SK-N-SH (cell line): ENCODE results near the gene MEIS1. TPM values are rescaled to one million over a fixed set of nuclear protein-coding genes. Genes with fewer than 3 reads are reported as not detected.

Source experiments
- CTCF ChIA-PET: fragments of 300-600, 350-600 bp; formaldehyde crosslinking; extraction: SDS; loops from one replicate; lab custom pipeline; 2021; lab: Yijun Ruan, JAX
- POLR2A ChIA-PET: fragments of 350-600 bp; sonication (Branson Sonifier 250); formaldehyde crosslinking; extraction: SDS; loops from one replicate; lab custom pipeline; 2020; ENCODE audit warnings: antibody characterized with exemption, inconsistent platforms; lab: Yijun Ruan, JAX
- DNase-seq: peaks from one replicate; pipeline ENCODE4 v3.0.0; 2012
- H2AFZ ChIP-seq: fragments of 200-600 bp; sonication (generic); 2 replicates; pipeline ENCODE4 v1.8.1; 2016; ENCODE audit warnings: antibody characterized with exemption, mild to moderate bottlenecking, low read depth
- H3F3A ChIP-seq: fragments of 200-600 bp; sonication (generic); replicated peaks from 2 replicates; pipeline ENCODE3; 2016; ENCODE audit warnings: antibody characterized with exemption, mild to moderate bottlenecking; ENCODE audit not compliant: insufficient read depth
- H3K27ac ChIP-seq, 2 experiments: fragments of 200-500 bp in 1 of 2; fragments of 200-600 bp in 1 of 2; sonication (Bioruptor generic) in 1 of 2; sonication (generic), shearing (Covaris generic) in 1 of 2; 2 replicates each; pipeline versions ENCODE4 v1.5.1 to v1.6.1; 2014 to 2016; ENCODE audit warnings: low read depth in 2 of 2, inconsistent platforms in 1 of 2, low read length in 1 of 2, mild to moderate bottlenecking in 1 of 2, mixed read lengths in 1 of 2
- H3K27me3 ChIP-seq: fragments of 200-600 bp; sonication (generic), shearing (Covaris generic); 2 replicates; pipeline ENCODE4 v1.6.1; 2016; ENCODE audit warnings: mixed run types; ENCODE audit not compliant: insufficient read depth
- H3K36me3 ChIP-seq, 2 experiments: fragments of 200-500 bp in 1 of 2; fragments of 200-600 bp in 1 of 2; sonication (Bioruptor generic) in 1 of 2; sonication (generic) in 1 of 2; replicated peaks in 1 of 2; 2 replicates each; pipeline versions ENCODE3 to v1.5.1; 2014 to 2016; ENCODE audit warnings: low read length in 1 of 2, mild to moderate bottlenecking in 1 of 2; ENCODE audit not compliant: insufficient read depth in 2 of 2, control insufficient read depth in 1 of 2
- H3K4me1 ChIP-seq, 2 experiments: fragments of 200-500 bp in 1 of 2; fragments of 200-600 bp in 1 of 2; sonication (Bioruptor generic) in 1 of 2; sonication (generic), shearing (Covaris generic) in 1 of 2; 2 replicates each; pipeline versions ENCODE4 v1.5.1 to v1.6.1; 2014 to 2016; ENCODE audit warnings: low read depth in 1 of 2, low read length in 1 of 2, mixed run types in 1 of 2; ENCODE audit not compliant: insufficient read depth in 2 of 2, control insufficient read depth in 1 of 2
- H3K4me2 ChIP-seq: fragments of 200-600 bp; sonication (generic), shearing (Covaris generic); 2 replicates; pipeline ENCODE4 v1.6.1; 2017; ENCODE audit warnings: mixed run types
- H3K4me3 ChIP-seq, 2 experiments: fragments of 200-500 bp in 1 of 2; fragments of 200-600 bp in 1 of 2; sonication (Bioruptor generic) in 1 of 2; sonication (generic), shearing (Covaris generic) in 1 of 2; 2 replicates each; pipeline versions ENCODE4 v1.5.1 to v1.8.1; 2014 to 2016; ENCODE audit warnings: low read depth in 2 of 2, inconsistent platforms in 1 of 2, low read length in 1 of 2, mild to moderate bottlenecking in 1 of 2, mixed read lengths in 1 of 2, moderate library complexity in 1 of 2
- H3K79me2 ChIP-seq: fragments of 200-600 bp; sonication (generic); 2 replicates; pipeline ENCODE4 v1.8.1; 2017; ENCODE audit warnings: mild to moderate bottlenecking; ENCODE audit not compliant: insufficient read depth
- H3K9ac ChIP-seq: fragments of 200-600 bp; sonication (generic); 2 replicates; pipeline ENCODE4 v1.6.1; 2017; ENCODE audit warnings: mixed run types
- H3K9me2 ChIP-seq: fragments of 200-600 bp; sonication (generic); 2 replicates; pipeline ENCODE4 v1.6.1; 2017; ENCODE audit warnings: mixed run types
- H3K9me3 ChIP-seq: fragments of 200-600 bp; sonication (generic); 2 replicates; pipeline ENCODE4 v1.6.1; 2017; ENCODE audit warnings: mixed run types, mild to moderate bottlenecking, moderate library complexity
- H4K20me1 ChIP-seq: fragments of 200-600 bp; sonication (generic); 2 replicates; pipeline ENCODE4 v1.6.1; 2017; ENCODE audit warnings: mild to moderate bottlenecking, mixed run types; ENCODE audit not compliant: insufficient read depth
- CHD2 ChIP-seq: fragments of 150-350 bp; IDR thresholded peaks from 2 replicates; pipeline ENCODE4 v1.6.1; 2018; ENCODE audit warnings: low read length; ENCODE audit not compliant: partially characterized antibody
- ELF1 ChIP-seq: IDR thresholded peaks from 2 replicates; pipeline ENCODE4 v1.4.0; 2012
- EZH2phosphoT487 ChIP-seq: fragments of 200-600 bp; sonication (generic); IDR thresholded peaks from 2 replicates; pipeline ENCODE4 v1.6.1; 2017; ENCODE audit warnings: low read depth, mixed run types, mild to moderate bottlenecking, antibody characterized with exemption, moderate library complexity, borderline replicate concordance
- FOSL2 ChIP-seq: IDR thresholded peaks from 2 replicates; pipeline ENCODE4 v1.4.0; 2012; ENCODE audit warnings: low read depth, mild to moderate bottlenecking, moderate library complexity, borderline replicate concordance
- FOXJ3 ChIP-seq: sonication (generic); formaldehyde crosslinking; IDR thresholded peaks from 2 replicates; pipeline ENCODE4 v1.5.1; 2020; ENCODE audit warnings: mild to moderate bottlenecking, missing genetic modification reagents
- GABPA ChIP-seq: IDR thresholded peaks from 2 replicates; pipeline ENCODE4 v1.4.0; 2012; ENCODE audit warnings: low read depth, mild to moderate bottlenecking
- JUND ChIP-seq: IDR thresholded peaks from 2 replicates; pipeline ENCODE4 v1.4.0; 2012
- MXI1 ChIP-seq: IDR thresholded peaks from 2 replicates; pipeline ENCODE4 v1.6.1; 2012; ENCODE audit warnings: mild to moderate bottlenecking, low read depth, low read length, improper control_type of control experiment
- POLR2AphosphoS5 ChIP-seq: IDR thresholded peaks from 2 replicates; pipeline ENCODE4 v1.6.1; 2012; ENCODE audit warnings: low read depth, low read length
- RAD21 ChIP-seq: IDR thresholded peaks from 2 replicates; pipeline ENCODE4 v1.6.1; 2012; ENCODE audit warnings: mild to moderate bottlenecking, low read length
- RCOR1 ChIP-seq: fragments of 150-350 bp; IDR thresholded peaks from 2 replicates; pipeline ENCODE4 v1.6.1; 2017; ENCODE audit warnings: antibody characterized with exemption, low read length
- SIN3A ChIP-seq: IDR thresholded peaks from 2 replicates; pipeline ENCODE4 v1.6.1; 2012; ENCODE audit warnings: low read depth, mild to moderate bottlenecking, low read length, moderate library complexity, borderline replicate concordance
- SMC3 ChIP-seq: IDR thresholded peaks from 2 replicates; pipeline ENCODE4 v1.6.1; 2012; ENCODE audit warnings: low read depth, low read length, improper control_type of control experiment
- TCF12 ChIP-seq: IDR thresholded peaks from 2 replicates; pipeline ENCODE4 v1.4.0; 2012
- YY1 ChIP-seq: IDR thresholded peaks from 2 replicates; pipeline ENCODE4 v1.4.0; 2012; ENCODE audit warnings: low read depth, mild to moderate bottlenecking
- WGBS: methylation state at CpG from one replicate; pipeline ENCODE4 v1.1.6; 2017; ENCODE audit warnings: low lambda C conversion rate; 5-methylcytosine and 5-hydroxymethylcytosine counted together
- polyA plus RNA-seq, 3 experiments: library from polyadenylated mRNA; depleted of rRNA; stranded (reverse); fragments of >200 nt; gene quantifications; 2 replicates each; pipeline ENCODE4 v1.2.3, GENCODE V29; 2012
- TF ChIP-seq, protein P1 (sequence below): IDR thresholded peaks from 2 replicates; pipeline ENCODE4 v1.4.0; 2012; ENCODE audit warnings: low read depth, borderline replicate concordance
- TF ChIP-seq, protein P2 (sequence below): IDR thresholded peaks from 2 replicates; pipeline ENCODE4; 2012
- TF ChIP-seq, protein P3 (sequence below): fragments of 150-350 bp; IDR thresholded peaks from 2 replicates; pipeline ENCODE4 v1.6.1; 2017; ENCODE audit warnings: antibody characterized with exemption, low read length, low read depth, borderline replicate concordance
- TF ChIP-seq, protein P4 (sequence below): IDR thresholded peaks from 2 replicates; pipeline ENCODE4 v1.4.0; 2012; ENCODE audit warnings: low read depth
- TF ChIP-seq, protein P5 (sequence below): fragments of 200-600 bp; sonication (generic); IDR thresholded peaks from 2 replicates; pipeline ENCODE4 v1.6.1; 2017; ENCODE audit warnings: antibody characterized with exemption, mild to moderate bottlenecking, moderate library complexity

The MEIS1 gene
- polyA plus RNA-seq, 1 of the 3 experiments (the other 2 are of a cell fraction) = 16.9 TPM

DNA sequence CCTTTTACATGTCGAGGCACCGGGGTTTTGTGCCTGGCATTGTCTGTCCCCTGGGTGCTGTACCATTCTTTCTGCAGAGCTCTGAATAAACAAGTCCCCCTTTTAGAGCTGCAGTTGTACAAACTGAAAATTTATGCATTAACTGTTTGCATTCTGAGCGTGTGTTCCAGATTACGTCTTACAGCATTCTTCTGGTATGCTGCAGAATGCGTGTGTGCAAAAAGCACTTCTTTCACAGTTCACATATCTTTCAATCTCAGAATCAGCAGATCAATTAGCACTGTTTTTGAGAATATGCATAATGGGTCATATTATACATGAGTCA is 27.5 kb downstream of the MEIS1 start:
- Histone ChIP-seq H3K4me1 (peaks cover 18 to 23% of the 10 kb centered on the region in 2 experiments; a peak in 3 of 4 replicates), H3K79me2 (0 out of 2 replicates have a peak, but pooled peaks cover 5% of the 10 kb centered on the region), H4K20me1 (peaks cover 6% of the 10 kb centered on the region; the same call in 1 of the 2 replicates), H3F3A (peaks cover 5% of the 10 kb centered on the region), H3K4me3 (no peak overlapping the region), H3K27ac (no peak overlapping the region; a peak in 1 of 4 replicates), H3K9me2 (no peaks in the 10 kb centered on the region), H3K4me2 (no peak overlapping the region), H3K9ac (no peak overlapping the region), H3K9me3 (no peaks in the 10 kb centered on the region), H3K27me3 (no peaks in the 10 kb centered on the region), H3K36me3 (peaks cover 68 to 92% of the 10 kb centered on the region in 2 experiments), H2AFZ (no peak overlapping the region)
- CTCF ChIA-PET = interaction anchor here (0.6 to 2.3 kb wide), 4 partner anchors 11 to 824 kb away, joined by 3 to 6 read pairs (median 3); no protein-coding TSS in a partner anchor
- no peak for DNase-seq
- POLR2A ChIA-PET = no interaction called here
- TF ChIP-seq YY1 = no peak
- no peak for TF ChIP-seq CHD2
- no peak for TF ChIP-seq TCF12
- TF ChIP-seq POLR2AphosphoS5 = no peak
- no peak for TF ChIP-seq GABPA
- no peak for TF ChIP-seq SIN3A
- TF ChIP-seq SMC3 = no peak
- TF ChIP-seq, protein P1, sequence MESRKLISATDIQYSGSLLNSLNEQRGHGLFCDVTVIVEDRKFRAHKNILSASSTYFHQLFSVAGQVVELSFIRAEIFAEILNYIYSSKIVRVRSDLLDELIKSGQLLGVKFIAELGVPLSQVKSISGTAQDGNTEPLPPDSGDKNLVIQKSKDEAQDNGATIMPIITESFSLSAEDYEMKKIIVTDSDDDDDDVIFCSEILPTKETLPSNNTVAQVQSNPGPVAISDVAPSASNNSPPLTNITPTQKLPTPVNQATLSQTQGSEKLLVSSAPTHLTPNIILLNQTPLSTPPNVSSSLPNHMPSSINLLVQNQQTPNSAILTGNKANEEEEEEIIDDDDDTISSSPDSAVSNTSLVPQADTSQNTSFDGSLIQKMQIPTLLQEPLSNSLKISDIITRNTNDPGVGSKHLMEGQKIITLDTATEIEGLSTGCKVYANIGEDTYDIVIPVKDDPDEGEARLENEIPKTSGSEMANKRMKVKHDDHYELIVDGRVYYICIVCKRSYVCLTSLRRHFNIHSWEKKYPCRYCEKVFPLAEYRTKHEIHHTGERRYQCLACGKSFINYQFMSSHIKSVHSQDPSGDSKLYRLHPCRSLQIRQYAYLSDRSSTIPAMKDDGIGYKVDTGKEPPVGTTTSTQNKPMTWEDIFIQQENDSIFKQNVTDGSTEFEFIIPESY = no peak
- 63% methylated on average over 5 of the region's 5 CpGs for WGBS

DNA sequence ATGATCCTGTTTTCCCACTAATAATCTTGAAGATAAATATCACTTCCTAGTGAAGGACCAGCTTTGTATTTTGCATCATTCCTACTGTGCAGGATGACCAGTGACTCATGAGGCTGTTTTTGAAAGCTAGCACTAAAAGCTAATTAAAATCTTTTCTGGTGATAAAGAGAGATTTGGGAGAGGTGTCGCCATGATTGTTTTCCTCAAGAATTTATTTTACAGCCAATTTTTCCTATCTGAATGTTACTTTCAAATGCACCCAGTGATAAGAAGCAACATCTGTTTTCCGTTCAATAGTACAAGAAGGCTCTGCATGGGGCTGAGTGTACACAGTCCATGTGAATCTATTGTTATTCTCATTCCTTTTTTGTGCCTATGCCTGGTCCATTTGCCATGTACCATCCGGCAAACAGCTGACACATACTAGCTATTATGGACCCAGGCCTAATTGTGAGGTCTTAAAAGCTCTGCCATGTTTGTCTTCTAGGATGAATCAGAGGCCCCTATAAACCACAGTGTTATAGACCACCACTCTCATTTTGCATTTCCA is 28.4 kb downstream of the MEIS1 start:
- DNase-seq = no peak
- Histone ChIP-seq H3K79me2 (0 out of 2 replicates have a peak, but pooled peaks cover 5% of the 10 kb centered on the region), H3K27me3 (no peaks in the 10 kb centered on the region)

More for the DNA sequence above, 28.4 kb downstream of the MEIS1 start:
- POLR2A ChIA-PET = no interaction called here
- Histone ChIP-seq H2AFZ (no peak overlapping the region), H3K9ac (no peak overlapping the region), H3K9me2 (no peaks in the 10 kb centered on the region), H3K4me1 (peaks cover 18 to 21% of the 10 kb centered on the region in 2 experiments; a peak in 3 of 4 replicates), H4K20me1 (peaks cover 6% of the 10 kb centered on the region; the same call in 1 of the 2 replicates), H3F3A (no peaks in the 10 kb centered on the region), H3K9me3 (no peaks in the 10 kb centered on the region), H3K27ac (no peak overlapping the region; a peak in 2 of 4 replicates), H3K4me3 (no peak overlapping the region), H3K4me2 (no peak overlapping the region), H3K36me3 (peaks cover 64 to 92% of the 10 kb centered on the region in 2 experiments)
- no peak for TF ChIP-seq FOXJ3 (CRISPR knock-in tag)
- no peak for TF ChIP-seq RAD21
- 0 out of 2 replicates have a peak, but pooled peaks have one; percentile 29 for TF ChIP-seq MXI1
- TF ChIP-seq JUND = no peak
- TF ChIP-seq, protein P2, sequence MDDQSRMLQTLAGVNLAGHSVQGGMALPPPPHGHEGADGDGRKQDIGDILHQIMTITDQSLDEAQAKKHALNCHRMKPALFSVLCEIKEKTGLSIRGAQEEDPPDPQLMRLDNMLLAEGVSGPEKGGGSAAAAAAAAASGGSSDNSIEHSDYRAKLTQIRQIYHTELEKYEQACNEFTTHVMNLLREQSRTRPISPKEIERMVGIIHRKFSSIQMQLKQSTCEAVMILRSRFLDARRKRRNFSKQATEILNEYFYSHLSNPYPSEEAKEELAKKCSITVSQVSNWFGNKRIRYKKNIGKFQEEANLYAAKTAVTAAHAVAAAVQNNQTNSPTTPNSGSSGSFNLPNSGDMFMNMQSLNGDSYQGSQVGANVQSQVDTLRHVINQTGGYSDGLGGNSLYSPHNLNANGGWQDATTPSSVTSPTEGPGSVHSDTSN = no peak
- TF ChIP-seq, protein P3, sequence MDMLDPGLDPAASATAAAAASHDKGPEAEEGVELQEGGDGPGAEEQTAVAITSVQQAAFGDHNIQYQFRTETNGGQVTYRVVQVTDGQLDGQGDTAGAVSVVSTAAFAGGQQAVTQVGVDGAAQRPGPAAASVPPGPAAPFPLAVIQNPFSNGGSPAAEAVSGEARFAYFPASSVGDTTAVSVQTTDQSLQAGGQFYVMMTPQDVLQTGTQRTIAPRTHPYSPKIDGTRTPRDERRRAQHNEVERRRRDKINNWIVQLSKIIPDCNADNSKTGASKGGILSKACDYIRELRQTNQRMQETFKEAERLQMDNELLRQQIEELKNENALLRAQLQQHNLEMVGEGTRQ = no peak
- TF ChIP-seq FOSL2 = no peak
- TF ChIP-seq SIN3A = no peak
- TF ChIP-seq CHD2 = no peak
- TF ChIP-seq RCOR1 = peak; percentile 40; the same call in 1 of the 2 replicates
- TF ChIP-seq ELF1 = no peak
- TF ChIP-seq, protein P4, sequence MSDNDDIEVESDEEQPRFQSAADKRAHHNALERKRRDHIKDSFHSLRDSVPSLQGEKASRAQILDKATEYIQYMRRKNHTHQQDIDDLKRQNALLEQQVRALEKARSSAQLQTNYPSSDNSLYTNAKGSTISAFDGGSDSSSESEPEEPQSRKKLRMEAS = no peak
- TF ChIP-seq, protein P5, sequence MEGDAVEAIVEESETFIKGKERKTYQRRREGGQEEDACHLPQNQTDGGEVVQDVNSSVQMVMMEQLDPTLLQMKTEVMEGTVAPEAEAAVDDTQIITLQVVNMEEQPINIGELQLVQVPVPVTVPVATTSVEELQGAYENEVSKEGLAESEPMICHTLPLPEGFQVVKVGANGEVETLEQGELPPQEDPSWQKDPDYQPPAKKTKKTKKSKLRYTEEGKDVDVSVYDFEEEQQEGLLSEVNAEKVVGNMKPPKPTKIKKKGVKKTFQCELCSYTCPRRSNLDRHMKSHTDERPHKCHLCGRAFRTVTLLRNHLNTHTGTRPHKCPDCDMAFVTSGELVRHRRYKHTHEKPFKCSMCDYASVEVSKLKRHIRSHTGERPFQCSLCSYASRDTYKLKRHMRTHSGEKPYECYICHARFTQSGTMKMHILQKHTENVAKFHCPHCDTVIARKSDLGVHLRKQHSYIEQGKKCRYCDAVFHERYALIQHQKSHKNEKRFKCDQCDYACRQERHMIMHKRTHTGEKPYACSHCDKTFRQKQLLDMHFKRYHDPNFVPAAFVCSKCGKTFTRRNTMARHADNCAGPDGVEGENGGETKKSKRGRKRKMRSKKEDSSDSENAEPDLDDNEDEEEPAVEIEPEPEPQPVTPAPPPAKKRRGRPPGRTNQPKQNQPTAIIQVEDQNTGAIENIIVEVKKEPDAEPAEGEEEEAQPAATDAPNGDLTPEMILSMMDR = no peak
- TF ChIP-seq SMC3 = no peak
- peak; percentile 16; the same call in 1 of the 2 replicates for TF ChIP-seq TCF12
- TF ChIP-seq EZH2phosphoT487 = no peak
- 78% methylated on average over 3 of the region's 3 CpGs for WGBS
- CTCF ChIA-PET = interaction anchor here (0.6 to 2.3 kb wide), 6 partner anchors 11 to 73 kb away, joined by 3 to 6 read pairs (median 3); no protein-coding TSS in a partner anchor
